ENCODE data around the gene DDX46.
"Not testable (repeated sequence)": the region's sequence is repeated elsewhere in the genome, so short reads cannot be mapped to it uniquely, and the experiment has no call there.

DDX46 gene, protein sequence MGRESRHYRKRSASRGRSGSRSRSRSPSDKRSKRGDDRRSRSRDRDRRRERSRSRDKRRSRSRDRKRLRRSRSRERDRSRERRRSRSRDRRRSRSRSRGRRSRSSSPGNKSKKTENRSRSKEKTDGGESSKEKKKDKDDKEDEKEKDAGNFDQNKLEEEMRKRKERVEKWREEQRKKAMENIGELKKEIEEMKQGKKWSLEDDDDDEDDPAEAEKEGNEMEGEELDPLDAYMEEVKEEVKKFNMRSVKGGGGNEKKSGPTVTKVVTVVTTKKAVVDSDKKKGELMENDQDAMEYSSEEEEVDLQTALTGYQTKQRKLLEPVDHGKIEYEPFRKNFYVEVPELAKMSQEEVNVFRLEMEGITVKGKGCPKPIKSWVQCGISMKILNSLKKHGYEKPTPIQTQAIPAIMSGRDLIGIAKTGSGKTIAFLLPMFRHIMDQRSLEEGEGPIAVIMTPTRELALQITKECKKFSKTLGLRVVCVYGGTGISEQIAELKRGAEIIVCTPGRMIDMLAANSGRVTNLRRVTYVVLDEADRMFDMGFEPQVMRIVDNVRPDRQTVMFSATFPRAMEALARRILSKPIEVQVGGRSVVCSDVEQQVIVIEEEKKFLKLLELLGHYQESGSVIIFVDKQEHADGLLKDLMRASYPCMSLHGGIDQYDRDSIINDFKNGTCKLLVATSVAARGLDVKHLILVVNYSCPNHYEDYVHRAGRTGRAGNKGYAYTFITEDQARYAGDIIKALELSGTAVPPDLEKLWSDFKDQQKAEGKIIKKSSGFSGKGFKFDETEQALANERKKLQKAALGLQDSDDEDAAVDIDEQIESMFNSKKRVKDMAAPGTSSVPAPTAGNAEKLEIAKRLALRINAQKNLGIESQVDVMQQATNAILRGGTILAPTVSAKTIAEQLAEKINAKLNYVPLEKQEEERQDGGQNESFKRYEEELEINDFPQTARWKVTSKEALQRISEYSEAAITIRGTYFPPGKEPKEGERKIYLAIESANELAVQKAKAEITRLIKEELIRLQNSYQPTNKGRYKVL

DNA sequence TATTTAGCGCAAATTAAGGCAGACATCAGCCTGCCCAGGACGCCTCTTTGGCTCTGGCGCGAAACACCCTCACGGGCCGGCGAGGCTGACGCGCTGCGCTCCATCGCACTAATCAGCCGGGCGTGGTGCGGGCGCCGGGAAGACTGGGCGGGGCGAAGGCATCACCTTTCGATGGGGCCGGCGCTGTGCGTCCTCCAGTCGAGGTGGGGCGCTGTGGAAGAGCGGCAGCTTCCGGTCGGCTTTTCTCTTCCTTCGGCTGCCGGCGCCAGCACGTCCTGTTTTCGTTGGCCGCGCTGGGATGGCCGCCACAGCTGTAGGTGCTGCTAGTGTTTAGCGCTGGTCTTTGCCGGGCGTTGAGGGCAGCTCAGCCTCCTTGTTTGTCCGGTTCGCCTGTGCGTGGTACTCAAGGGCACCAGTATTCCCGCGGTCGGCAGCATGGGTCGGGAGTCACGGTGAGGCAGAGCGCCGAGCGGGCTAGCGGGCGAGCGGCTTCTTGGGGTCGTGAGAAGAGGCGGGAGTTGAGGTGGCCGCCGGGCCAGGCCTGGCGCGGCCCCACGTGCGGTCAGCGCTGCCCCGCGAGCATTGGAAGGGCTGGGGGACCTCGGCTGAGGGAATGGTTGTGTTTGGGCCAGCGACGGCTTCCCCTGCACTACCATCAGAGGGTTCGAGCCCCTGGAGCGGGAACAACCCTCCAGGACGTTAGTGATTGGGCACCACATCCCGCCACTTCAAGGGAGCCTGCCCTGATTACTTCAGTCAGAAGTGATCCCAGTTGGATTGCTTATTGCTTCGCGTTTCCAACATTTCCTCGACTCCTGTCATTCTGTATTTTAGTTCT lies at the start of gene DDX46:
TSS of gene DDX46 (plus strand) at position 276 of the 838 bp plus-strand sequence. CDS start at position 436, 160 bp downstream.
- peak; percentile 85 to 90 for DNase-seq

DNA sequence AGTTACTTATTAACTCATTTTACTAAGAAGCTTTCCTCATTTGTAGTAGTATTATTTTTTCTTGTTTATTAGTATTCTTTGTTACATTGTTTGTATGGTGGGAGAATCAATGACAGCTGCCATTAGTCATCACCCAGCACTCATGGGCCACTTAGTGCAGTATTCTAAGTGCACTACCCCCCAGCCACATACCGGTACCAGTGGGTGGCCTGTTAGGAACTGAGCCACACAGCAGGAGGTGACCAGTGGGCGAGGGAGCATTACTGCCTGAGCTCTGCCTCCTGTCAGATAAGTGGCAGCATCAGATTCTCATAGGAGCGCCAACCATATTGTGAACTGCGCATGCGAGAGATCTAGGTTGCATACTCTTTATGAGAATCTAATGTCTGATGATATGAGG lies 44.5 kb upstream of the DDX46 start:
- DNase-seq, result no peak

DNA sequence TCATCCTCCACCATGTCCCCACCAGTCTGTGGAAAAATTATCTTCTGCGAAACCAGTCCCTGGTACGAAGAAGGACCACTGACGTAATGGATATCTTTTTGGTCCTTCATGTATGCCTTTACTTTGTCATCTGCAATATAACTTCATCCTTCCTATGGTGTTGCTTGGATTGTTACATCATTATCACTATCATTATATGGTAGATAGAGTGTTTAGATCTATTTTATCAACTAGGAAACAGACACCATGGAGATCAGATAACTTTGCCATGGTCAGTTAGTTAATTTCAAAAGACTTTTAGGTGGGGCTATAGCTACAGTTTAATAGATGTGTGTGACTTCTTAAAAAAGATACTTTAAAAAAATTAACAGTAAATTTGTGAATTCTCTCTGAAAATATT lies 44.0 kb upstream of the DDX46 start:
- no peak for DNase-seq

DNA sequence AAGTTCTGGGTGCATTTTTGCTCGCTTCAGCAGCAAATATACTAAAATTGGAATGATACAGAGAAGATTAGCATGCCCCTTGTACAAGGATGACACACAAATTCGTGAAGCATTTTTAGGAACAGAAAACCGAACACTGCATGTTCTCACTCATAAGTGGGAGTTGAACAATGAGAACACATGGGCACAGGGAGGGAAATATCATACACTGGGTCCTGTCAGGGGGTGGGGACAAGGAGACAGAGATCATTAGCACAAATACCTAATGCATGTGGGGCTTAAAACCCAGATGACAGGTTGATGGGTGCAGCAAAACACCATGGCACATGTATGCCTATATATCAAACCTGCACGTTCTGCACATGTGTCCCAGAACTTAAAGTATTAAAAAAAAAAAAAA lies 43.1 kb upstream of the DDX46 start:
- not testable (repeated sequence) for DNase-seq

DNA sequence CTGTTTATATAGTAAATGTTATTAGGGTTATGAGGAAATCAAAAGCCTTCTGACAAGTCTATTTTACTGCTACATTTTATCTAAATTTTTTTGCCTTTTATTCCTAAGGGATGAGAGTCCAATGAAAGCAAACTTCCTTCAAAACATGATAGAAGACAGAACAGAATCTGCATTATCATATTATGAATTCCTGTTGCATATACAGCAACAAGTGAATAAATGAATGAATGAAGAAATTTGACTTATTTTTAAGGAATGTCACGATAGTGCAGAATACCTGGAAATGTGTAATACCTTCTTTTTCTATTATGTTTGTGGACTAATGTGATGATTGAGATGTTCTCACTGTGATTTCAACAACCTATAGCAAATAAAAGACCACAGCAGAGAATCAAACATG lies 33.7 kb upstream of the DDX46 start:
- DNase-seq, result no peak

DNA sequence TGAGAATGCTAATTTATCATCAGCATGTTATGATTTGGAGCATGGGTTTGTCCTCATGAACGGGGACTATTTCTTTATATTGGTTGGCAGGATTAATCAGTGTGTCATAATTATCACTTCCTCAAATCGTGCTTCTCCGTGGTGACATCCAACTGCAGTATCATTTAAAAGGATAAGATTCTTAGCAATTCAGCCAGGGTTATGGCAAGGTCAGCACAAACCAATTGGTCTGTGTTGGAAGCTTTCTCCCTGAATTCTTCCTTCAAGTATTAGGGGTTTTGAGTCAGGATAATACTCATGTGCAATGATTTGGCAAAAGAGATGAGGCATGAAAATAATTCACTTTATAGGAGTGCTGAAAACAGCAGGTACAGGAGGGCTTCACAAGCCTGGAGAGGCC lies 25.8 kb upstream of the DDX46 start:
- DNase-seq, result no peak

DNA sequence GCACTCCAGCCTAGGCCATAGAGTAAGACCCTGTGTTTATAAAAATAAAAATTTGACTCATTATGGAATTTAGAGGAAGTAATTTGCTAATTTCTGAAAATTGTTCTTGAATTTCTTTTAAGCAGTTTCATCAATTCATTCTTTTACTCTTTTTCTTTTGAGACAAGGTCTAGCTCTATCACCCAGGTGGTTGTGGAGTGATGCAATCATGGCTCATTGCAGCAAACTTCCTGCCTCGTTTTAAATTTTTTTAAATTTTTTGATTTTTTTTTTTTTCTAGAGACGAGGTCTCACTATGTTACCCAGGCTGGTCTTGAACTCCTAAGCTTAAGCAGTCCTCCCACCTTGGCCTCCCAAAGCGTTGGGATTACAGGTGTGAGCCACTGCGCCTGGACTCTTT lies 23.3 kb upstream of the DDX46 start:
- DNase-seq, result peak in 1 of 2 experiments; percentile 7

DNA sequence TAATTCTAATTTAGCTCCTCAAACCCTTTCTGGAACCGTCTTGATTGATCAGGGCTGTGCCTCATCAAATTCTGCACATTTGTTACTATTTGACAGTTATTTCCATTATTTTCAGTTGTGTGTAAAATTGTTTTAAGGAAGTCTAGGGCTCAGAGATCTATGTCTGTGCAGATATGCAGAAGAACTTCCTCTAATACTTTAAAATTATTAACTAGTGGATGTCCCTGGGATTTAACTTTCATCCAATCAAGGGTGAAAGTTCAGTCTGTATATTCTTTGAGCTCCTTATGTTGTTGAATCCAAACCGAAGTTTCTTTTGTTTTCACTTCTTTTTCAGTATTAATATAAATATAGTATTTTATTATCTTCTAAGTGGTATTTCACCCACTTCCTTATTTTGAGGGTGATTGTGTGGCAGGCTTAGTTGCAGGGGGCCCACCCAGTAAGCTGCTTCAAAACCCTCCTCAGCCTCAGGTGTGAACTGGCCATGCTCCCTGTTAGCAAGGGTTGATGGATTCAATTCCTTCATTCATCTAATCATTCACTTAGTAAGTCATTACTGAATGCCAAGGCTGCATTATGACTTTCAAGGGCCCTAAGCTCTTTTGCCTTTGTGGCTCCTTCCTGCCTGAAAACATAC lies 22.3 kb upstream of the DDX46 start:
- DNase-seq, result peak; percentile 61 to 75

DNA sequence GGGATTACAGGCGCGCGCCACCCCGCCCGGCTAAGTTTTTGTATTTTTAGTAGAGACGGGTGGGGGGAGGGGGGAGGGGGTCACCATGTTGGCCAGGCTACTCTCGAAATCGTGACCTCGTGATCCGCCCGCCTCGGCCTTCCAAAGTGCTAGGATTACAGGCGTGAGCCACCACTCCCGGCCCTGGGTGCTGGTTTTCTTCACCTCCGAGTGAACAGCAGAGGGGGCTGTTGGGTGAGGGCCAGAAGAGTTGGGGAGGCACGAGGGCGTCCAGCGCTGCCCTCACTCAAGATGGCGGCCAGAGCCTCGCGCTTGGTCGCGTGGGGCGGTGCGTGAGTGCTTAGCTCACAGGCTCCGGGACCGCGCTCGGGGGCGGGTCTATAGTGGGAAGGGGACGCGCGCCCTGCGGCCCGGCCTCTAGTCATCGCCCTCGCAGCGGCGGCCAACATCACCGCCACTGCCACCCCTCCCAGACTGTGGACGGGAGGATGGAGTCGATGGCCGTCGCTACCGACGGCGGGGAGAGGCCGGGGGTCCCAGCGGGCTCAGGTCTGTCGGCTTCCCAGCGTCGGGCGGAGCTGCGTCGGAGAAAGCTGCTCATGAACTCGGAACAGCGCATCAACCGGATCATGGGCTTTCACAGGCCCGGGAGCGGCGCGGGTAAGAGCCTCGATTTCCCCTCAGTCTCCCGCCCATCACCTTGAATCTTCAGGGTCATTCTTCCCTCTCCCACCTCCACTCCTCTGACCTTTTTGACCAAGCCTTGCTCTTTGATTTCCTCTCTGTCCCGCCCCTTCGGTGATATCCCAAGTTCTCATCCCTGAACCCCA lies 20.2 kb upstream of the DDX46 start, which contains the start of gene CAMLG:
TSS of gene CAMLG (plus strand) at position 416 of the 830 bp plus-strand sequence. CDS start at position 489, 73 bp downstream.
- peak; percentile 92 to 93 for DNase-seq

DNA sequence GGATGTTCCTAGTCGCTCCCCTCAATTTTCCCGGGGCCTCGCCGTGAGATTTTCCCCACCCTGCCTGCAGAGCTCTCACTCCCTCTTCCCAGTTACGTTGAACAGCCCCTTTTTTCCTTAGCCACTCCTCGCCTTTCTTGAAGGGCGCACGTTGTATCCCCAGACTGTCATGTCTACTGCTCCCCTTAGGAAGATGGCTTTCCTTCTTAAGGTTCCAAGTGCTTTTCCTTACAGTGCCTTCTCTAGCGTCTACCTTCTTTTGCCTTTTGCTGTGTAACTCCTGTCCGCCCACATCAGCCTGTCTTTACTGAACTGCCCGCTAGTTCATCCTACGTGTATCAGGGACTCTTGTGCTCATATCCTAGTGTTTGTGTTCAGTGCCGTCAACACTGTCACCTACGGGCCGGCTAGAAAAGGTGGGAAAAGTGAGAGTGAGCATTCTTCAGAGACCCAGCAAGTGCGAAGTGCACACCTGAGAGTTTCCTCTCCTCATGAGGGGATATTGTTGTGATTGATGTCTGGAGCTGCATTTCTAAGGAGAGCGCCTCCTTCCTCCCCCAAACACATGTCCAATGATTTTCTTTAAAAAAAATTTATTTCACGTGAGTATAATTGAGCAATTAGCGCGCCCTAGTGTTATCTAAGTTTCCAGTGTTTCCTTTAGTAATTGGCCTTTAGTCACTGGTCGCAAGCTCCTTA lies 19.5 kb upstream of the DDX46 start:
- DNase-seq, result peak; percentile 62 to 75

DNA sequence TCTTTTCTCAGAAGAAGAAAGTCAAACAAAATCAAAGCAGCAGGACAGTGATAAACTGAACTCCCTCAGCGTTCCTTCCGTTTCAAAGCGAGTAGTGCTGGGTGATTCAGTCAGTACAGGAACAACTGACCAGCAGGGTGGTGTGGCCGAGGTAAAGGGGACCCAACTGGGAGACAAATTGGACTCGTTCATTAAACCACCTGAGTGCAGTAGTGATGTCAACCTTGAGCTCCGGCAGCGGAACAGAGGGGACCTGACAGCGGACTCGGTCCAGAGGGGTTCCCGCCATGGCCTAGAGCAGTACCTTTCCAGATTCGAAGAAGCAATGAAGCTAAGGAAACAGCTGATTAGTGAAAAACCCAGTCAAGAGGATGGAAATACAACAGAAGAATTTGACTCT lies 17.5 kb upstream of the DDX46 start:
- DNase-seq, result no peak

DNA sequence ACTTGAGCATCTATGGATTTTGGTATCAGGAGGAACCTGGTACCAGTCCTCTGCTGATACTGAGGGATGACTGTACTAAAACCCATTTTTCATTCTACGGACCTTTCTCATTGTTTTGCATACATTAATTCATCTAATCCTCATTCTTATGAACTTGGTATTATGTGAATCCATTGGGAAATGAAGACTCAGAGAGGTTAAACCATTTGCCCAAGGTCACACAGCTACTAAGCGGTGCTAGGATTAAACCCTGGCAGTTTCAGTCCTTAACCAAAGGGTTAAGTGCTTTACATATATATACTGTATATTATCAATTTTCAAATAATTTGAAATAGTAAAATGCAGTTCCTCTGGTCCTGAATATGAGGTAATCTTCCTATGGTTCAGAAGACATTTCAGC lies 16.4 kb upstream of the DDX46 start:
- no peak for DNase-seq

DNA sequence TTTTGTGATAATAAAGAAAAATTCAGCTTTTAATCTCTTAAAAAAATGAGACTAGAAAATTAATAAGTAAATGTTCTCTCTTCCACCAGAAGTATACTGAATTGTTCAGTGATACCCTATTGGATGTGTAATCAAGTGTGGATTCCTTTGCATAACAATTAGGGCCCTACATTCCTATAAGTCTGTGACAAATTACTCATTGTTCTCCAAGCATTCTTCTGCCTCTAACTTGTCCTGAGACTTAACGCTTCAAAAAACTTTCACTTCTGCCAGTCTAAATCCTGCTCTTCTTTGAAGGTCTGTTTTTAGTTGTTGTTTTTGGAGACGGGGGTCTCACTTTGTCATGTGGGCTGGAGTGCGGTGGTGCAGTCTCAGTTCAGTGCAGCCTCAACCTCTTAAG lies 9.2 kb upstream of the DDX46 start:
- no peak for DNase-seq

DNA sequence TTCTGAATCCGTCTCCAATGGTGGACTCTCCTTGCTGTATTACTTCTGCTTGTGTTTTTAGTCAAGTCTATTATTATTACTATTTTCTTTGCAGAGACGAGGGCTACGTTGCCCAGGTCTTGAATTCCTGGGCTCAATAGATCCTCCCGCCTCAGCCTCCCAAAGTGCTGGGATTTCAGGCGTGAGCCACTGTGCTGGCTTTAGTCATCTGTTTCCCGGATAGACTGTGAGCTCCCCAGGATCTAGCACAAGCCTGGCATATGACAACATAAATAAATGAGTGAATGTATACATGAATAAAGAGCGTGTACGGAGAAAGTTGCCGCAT lies 439 bp upstream of the DDX46 start:
- DNase-seq, result no peak

DNA sequence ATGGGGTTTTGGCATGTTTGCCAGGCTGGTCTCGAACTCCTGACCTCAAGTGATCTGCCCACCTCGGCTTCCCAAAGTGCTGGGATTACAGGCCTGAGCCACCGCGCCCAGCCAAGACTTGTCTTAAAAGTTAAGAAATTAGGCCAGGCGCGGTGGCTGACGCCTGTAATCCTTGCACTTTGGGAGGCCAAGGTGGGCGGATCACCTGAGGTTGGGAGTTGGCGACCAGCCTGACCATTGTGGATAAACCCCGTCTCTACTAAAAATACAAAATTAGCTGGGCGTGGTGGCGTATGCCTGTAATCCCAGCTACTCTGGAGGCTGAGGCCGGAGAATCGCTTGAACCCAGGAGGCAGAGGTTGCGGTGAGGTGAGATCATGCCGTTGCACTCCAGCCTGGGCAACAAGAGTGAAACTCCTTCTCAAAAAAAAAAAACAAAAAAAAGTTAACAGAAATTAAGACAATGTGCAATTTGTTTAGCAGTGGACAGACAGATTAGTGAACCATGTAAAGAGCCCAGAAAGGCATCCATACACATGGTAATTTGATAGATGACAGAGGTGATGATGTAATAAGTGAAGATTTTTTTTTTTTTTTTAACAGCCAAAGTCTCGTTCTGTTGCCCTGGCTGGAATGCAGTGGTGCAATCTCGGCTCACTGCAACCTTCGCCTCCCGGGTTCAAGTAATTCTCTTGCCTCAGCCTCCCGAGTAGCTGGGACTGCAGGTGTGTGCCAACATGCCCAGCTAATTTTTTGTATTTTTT lies 9.1 kb downstream of the DDX46 start:
- not testable (repeated sequence) for DNase-seq

DNA sequence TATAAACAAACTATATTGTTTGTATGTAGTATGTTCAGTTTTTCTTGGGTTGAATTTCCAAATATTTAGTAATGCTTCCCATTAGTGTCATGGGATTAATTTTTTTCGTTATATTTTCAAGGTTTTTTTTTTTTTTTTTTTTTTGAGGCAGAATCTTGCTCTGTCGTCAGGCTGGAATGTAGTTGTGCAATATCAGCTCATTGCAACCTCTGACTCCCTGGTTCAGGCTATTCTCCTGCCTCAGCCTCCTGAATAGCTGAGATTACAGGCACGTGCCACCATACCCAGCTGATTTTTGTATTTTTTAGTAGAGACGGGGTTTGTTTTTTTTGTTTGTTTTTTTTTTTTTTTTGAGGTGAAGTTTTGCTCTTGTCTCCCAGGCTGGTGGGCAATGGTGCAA lies 10.6 kb downstream of the DDX46 start:
- DNase-seq, result no peak

DNA sequence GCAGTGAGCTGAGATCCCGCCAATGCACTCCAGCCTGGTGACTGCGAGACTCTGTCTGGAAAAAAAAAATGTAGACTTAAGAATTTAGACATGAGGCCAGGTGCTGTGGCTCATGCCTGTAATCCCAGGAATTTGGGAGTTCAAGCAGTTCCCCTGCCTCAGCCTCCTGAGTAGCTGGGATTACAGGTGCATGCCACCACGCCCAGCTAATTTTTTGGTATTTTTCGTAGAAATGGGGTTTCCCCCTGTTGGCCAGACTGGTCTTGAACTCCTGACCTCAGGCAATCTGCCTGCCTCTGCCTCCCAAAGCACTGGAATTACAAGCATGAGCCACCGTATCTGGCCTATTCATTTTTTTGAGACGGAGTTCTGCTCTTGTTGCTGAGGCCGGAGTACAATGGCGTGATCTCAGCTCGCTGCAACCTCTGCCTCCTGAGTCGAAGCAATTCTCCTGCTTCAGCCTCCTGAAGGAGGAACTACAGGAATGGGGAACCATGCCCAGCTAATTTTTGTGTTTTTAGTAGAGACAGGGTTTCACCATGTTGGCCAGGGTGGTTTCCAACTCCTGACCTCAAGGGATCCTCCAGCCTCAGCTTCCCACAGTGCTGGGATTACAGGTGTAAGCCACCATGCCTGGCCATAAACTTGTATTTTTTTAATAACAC lies 14.0 kb downstream of the DDX46 start:
- no peak for DNase-seq

DNA sequence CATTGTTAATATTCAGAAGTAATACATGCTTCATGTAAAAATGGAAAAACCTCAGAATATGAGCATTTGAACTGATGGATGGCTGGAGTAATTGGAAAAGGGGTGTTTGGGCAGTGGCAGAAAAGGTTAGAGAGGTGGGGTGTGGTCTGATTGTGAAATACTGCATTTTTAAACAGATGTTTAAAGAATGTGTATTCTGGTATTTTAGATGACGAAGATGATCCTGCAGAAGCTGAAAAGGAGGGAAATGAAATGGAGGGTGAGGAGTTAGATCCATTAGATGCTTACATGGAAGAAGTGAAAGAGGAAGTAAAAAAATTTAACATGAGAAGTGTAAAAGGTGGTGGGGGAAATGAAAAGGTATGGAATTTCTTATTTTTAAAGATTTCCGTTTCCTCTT lies 18.8 kb downstream of the DDX46 start:
- no peak for DNase-seq

DNA sequence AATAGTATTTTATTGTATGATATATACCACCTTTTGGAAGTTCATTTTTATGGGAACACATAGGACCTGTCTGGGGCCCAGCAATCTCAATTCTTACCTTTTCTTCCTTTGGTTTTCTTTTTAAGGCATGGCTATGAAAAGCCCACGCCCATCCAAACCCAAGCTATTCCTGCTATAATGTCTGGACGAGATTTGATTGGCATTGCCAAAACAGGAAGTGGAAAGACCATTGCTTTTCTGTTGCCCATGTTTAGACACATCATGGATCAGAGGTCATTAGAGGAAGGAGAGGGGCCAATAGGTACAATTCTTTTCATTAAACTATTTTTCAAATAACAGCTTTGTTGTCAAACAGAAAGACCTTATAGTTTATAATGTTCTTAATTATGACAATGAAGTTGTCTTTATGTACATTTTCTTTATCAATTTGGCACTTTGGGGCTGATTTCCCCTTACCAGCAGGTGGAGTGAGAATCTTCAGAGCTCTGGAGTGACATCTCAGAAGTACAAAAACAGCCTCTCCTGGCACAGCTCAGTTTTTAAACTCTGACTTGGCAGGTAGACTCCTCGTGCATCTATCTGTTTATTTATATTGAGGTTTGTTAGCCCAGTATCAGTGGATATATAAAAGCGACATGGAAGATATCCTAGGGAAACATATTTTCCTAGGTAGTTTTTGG lies 25.8 kb downstream of the DDX46 start:
- no peak for DNase-seq
